ENCODE measurements around the gene CTTNBP2. TPM values are rescaled to one million over a fixed set of nuclear protein-coding genes. Genes with fewer than 3 reads are reported as not detected.

Gene CTTNBP2
- total RNA-seq, 1 donor = 11.9 TPM

DNA sequence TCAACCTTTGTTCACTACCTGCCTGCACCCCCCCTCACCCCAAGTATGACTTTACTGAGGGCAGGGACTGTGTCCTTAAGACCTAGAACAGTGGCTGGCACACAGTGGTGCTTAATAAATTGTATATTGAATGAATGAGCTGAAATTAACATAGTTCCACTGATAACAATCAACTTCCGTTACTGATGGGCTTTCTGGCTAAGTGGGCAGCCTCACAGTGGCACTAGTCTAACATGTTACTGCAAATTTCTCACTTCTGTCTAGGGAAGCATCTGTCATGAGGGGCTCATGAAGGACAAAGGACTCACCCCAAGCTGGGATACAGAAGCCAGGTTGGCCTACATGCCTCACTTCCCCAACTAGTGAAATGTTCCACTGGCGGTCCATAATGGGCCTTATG, 79.3 kb downstream of the CTTNBP2 start:
- no peak overlapping the region for H3K4me3 ChIP-seq (ENCODE audit: low read depth, low read length)
- TF ChIP-seq, protein P1, sequence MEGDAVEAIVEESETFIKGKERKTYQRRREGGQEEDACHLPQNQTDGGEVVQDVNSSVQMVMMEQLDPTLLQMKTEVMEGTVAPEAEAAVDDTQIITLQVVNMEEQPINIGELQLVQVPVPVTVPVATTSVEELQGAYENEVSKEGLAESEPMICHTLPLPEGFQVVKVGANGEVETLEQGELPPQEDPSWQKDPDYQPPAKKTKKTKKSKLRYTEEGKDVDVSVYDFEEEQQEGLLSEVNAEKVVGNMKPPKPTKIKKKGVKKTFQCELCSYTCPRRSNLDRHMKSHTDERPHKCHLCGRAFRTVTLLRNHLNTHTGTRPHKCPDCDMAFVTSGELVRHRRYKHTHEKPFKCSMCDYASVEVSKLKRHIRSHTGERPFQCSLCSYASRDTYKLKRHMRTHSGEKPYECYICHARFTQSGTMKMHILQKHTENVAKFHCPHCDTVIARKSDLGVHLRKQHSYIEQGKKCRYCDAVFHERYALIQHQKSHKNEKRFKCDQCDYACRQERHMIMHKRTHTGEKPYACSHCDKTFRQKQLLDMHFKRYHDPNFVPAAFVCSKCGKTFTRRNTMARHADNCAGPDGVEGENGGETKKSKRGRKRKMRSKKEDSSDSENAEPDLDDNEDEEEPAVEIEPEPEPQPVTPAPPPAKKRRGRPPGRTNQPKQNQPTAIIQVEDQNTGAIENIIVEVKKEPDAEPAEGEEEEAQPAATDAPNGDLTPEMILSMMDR (IDR thresholded peaks at IDR 0.05; ENCODE audit: insufficient read depth, low read length) = no peak
- DNase-seq (ENCODE audit: low read depth) = no peak

DNA sequence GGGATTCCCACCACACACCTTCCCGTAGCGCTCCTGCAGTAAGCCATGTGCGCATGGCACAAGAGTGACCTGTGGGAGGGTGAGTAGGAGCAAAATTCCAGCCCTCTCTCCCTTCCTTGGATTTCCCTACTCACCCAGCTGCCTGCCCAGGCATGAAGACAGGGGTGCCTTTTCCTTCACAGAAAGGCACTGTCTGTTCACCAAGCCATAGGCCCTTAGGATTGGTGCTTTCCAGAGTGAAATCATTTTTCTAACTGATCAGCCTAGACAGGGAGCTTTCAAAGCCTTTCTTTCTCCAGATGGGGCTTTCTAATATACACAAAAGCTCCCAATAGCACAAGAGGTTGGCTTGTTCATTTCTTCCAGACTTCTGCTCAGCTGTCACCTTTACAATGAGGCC, 79.7 kb downstream of the CTTNBP2 start:
- no peak for DNase-seq (ENCODE audit: low read depth)
- H3K4me3 ChIP-seq (ENCODE audit: low read depth, low read length) = no peak overlapping the region
- TF ChIP-seq, protein P1 (IDR thresholded peaks at IDR 0.05; ENCODE audit: insufficient read depth, low read length) = no peak

- no peak for DNase-seq (ENCODE audit: low read depth)
- TF ChIP-seq, protein P1 (IDR thresholded peaks at IDR 0.05; ENCODE audit: insufficient read depth, low read length) = no peak
- no peak overlapping the region for H3K4me3 ChIP-seq (ENCODE audit: low read depth, low read length)
Measured at GRCh38 chr7:117791877-117792780, 81.1 kb downstream of the CTTNBP2 start.

DNA sequence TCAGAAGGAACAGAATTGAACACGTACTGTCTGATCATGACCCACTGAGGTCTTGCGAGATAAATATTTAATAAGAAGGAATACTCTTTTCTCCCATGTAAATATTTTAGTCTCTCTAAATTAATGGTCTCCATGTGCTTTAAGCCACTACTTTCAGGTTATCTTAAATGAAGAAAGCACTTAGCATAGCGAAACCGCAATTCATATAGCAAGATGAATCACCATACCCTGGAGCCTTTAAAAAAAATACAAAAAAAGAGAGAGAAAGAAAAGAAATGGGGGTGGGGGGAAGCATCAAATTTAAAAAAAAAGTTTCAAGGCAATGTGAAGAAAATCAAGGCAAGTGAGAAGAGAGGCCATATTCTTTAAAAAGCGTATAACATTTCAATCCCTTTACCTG, 82.5 kb downstream of the CTTNBP2 start:
- DNase-seq (ENCODE audit: low read depth) = no peak
- H3K4me3 ChIP-seq (ENCODE audit: low read depth, low read length) = no peak overlapping the region
- TF ChIP-seq, protein P1 (IDR thresholded peaks at IDR 0.05; ENCODE audit: insufficient read depth, low read length) = no peak

- DNase-seq (ENCODE audit: low read depth) = no peak
- no peak overlapping the region for H3K4me3 ChIP-seq (ENCODE audit: low read depth, low read length)
- TF ChIP-seq, protein P1 (IDR thresholded peaks at IDR 0.05; ENCODE audit: insufficient read depth, low read length) = no peak
Measured at GRCh38 chr7:117790251-117790650, 83.0 kb downstream of the CTTNBP2 start.

GRCh38 chr7:117785431-117785830, 87.8 kb downstream of the CTTNBP2 start:
- TF ChIP-seq, protein P1 (IDR thresholded peaks at IDR 0.05; ENCODE audit: insufficient read depth, low read length) = no peak
- no peak for DNase-seq (ENCODE audit: low read depth)
- H3K4me3 ChIP-seq (ENCODE audit: low read depth, low read length) = no peak overlapping the region

Data from fibroblast of the aortic adventitia (primary cell).